PC-3 (cell line): ENCODE results near the gene ATXN7L1.

Experiments
- CTCF ChIP-seq: fragments of 300-600 bp; sonication (generic); conservative IDR thresholded peaks from 2 replicates; pipeline ENCODE4 v1.5.1; 2017; ENCODE audit warnings: antibody characterized with exemption, low read depth, mild to moderate bottlenecking, low read length
- EZH2 ChIP-seq: fragments of 300-600 bp; sonication (generic); IDR thresholded peaks from one replicate; pipeline ENCODE4 v1.6.1; 2017; ENCODE audit warnings: antibody characterized with exemption, mild to moderate bottlenecking, low read length; ENCODE audit not compliant: unreplicated experiment

DNA sequence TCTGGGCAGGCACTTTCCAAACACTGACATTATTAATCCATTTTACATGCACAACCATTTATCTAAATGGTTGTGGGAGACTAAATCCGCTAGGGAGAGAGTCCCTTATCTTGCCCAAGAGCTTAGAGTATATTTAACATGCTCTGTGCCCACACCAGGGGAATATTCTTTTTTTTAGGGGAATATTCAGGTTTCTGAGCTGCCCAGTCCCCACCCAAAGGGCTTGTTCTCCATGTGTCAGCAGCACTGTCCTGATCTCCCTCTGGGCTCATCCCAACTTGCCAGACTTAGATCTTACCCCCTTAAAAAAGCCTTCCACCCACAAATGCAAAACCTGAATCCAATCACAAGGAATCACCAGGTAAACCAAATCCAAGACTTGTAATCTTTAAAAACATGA lies 132.1 kb downstream of the ATXN7L1 start:
- TF ChIP-seq EZH2 (no peak), CTCF (no peak)
